Osteocyte (in vitro differentiated cells): ENCODE data around the gene MAP6. TPM values are rescaled to one million over a fixed set of nuclear protein-coding genes. Genes with fewer than 3 reads are reported as not detected.

Experiments
- DNase-seq: peaks from one replicate; pipeline ENCODE4 v3.0.0; 2021; ENCODE audit warnings: mixed read lengths; ENCODE audit not compliant: unreplicated experiment; ENCODE audit errors: extremely low spot score
- H3K27ac Mint-ChIP-seq: one replicate; pipeline ENCODE4 v1.8.0; 2021; ENCODE audit warnings: mild to moderate bottlenecking, mixed read lengths; ENCODE audit not compliant: unreplicated experiment
- H3K27me3 Mint-ChIP-seq: one replicate; pipeline ENCODE4 v1.8.0; 2021; ENCODE audit warnings: mixed read lengths; ENCODE audit not compliant: unreplicated experiment
- H3K36me3 Mint-ChIP-seq: one replicate; pipeline ENCODE4 v1.8.0; 2021; ENCODE audit warnings: mixed read lengths; ENCODE audit not compliant: unreplicated experiment
- H3K4me1 Mint-ChIP-seq: one replicate; pipeline ENCODE4 v1.8.0; 2021; ENCODE audit warnings: mixed read lengths; ENCODE audit not compliant: unreplicated experiment
- H3K4me3 Mint-ChIP-seq: one replicate; pipeline ENCODE4 v1.8.0; 2021; ENCODE audit warnings: mild to moderate bottlenecking, moderate library complexity, mixed read lengths; ENCODE audit not compliant: unreplicated experiment
- H3K9me3 Mint-ChIP-seq: one replicate; pipeline ENCODE4 v1.8.0; 2021; ENCODE audit warnings: mixed read lengths; ENCODE audit not compliant: unreplicated experiment
- total RNA-seq: library from RNA; stranded (reverse); gene quantifications from 2 replicates; pipeline ENCODE4 v1.2.1, GENCODE V29; 2021
- TF ChIP-seq, protein P1 (sequence below): fragments of 200-600 bp; sonication (generic); IDR thresholded peaks from 2 replicates; pipeline ENCODE4 v1.5.0; 2021; ENCODE audit warnings: antibody characterized with exemption, mild to moderate bottlenecking, moderate library complexity

MAP6 gene
- total RNA-seq, 1 donor from 2014 or later = 2.3 TPM

DNA sequence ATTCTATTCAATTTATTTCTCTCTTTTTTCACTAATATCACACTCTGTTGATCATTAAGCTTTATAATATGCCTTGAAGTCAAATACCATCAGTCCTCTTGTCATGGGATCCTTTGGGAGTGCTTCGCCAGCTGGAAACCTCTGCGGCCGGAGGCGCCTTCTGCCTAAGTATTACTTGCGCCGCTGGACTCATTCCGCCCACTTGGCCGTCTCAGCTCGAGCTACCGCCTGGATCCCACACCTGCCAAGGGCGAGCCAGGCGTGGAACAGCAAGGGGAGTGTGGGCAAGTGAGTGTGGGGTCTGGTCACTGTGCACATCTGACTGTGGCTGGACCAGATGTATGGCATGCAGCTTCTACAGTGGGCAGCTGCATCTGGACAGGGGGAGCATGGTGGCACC lies 9.1 kb upstream of the MAP6 start:
- DNase-seq = no peak
- TF ChIP-seq, protein P1, sequence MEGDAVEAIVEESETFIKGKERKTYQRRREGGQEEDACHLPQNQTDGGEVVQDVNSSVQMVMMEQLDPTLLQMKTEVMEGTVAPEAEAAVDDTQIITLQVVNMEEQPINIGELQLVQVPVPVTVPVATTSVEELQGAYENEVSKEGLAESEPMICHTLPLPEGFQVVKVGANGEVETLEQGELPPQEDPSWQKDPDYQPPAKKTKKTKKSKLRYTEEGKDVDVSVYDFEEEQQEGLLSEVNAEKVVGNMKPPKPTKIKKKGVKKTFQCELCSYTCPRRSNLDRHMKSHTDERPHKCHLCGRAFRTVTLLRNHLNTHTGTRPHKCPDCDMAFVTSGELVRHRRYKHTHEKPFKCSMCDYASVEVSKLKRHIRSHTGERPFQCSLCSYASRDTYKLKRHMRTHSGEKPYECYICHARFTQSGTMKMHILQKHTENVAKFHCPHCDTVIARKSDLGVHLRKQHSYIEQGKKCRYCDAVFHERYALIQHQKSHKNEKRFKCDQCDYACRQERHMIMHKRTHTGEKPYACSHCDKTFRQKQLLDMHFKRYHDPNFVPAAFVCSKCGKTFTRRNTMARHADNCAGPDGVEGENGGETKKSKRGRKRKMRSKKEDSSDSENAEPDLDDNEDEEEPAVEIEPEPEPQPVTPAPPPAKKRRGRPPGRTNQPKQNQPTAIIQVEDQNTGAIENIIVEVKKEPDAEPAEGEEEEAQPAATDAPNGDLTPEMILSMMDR = no peak
- no peaks in the 10 kb centered on the region for H3K4me1 Mint-ChIP-seq
- H3K9me3 Mint-ChIP-seq = peaks cover 4% of the 10 kb centered on the region
- peaks cover 56% of the 10 kb centered on the region for H3K27me3 Mint-ChIP-seq
- no peaks in the 10 kb centered on the region for H3K36me3 Mint-ChIP-seq
- no peak overlapping the region for H3K27ac Mint-ChIP-seq
- no peak overlapping the region for H3K4me3 Mint-ChIP-seq

DNA sequence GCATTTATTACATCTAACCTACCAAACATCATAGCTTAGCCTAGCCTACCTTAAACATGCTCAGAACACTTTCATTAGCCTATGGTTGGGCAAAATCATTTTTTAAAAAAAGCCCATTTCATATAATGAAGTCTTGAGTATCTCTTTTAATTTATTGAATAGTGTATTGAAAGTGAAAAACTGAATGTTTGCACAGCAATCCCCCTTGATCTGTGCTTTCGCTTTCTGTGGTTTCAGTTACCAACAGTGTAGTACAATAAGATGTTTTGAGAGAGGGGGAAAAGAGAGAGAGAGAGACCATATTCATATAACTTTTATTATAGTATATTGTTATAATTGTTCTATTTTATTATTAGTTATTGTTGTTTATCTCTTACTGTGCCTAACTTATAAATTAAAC lies 8.4 kb upstream of the MAP6 start:
- Mint-ChIP-seq H3K27me3 (peaks cover 56% of the 10 kb centered on the region), H3K36me3 (no peaks in the 10 kb centered on the region), H3K4me3 (no peak overlapping the region), H3K27ac (no peak overlapping the region), H3K4me1 (no peaks in the 10 kb centered on the region), H3K9me3 (no peaks in the 10 kb centered on the region)
- TF ChIP-seq, protein P1 = no peak
- no peak for DNase-seq

DNA sequence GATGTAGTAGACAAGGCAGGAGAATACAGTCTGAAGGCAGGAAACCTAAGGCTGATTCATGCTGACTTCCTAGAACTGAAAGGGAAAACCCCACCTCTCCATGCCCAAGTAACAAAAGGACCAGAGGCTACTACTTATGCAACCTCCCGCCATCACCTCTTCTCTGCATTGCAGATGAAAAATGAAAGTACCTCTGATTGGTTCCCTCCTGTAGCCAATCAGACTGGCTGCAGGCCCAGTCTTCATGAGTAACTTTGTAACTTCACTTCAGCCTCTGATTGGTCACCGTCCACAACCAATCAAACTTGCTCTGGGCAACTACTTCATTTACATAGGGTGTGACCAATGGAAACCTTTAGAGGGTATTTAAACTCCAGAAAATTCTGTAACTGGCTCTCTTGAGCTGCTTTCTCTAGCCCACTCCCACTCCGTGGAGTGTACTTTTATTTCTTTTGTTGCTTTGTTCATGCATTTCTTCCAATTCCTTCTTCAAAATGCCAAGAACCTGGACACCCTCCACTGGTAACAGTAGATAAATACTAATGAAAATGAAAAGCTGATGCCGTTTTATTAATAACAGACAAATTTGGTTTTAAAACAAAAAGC lies 5.2 kb upstream of the MAP6 start:
- TF ChIP-seq, protein P1 = no peak
- Mint-ChIP-seq H3K4me1 (no peaks in the 10 kb centered on the region), H3K27me3 (peaks cover 77% of the 10 kb centered on the region), H3K27ac (no peak overlapping the region), H3K36me3 (no peaks in the 10 kb centered on the region), H3K4me3 (no peak overlapping the region), H3K9me3 (no peaks in the 10 kb centered on the region)
- DNase-seq = no peak

DNA sequence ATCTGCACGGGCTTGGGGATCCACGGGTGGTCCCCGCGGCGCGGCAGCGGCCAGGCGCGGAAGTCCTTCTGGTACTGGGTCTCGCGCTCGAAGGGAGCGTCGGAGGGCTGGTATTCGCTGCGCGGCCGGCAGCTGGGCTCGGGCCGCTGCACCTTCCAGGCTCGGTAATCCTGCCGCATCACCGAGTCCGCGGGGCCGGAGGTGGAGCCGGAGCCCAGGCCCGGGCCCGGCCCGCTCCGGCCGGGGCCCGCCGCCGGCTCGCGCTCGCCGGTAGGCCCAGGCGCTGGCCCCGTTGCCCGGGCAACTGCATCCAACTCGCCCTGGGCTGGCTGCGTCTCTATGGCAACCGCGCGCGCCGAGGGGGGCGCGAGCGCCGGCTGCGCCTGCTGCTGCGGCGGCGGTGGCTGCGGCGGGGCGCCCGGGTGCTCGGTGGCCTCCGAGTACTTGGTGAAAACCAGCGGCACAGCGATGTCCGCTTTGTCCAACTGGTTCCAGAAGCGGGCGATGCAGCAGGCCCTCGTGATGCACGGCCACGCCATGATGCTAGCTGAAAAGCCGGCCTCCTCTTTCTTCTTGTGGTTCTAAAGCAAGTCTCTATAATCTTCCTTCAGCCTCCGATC lies 897 bp downstream of the MAP6 start:
- TF ChIP-seq, protein P1 = no peak
- DNase-seq = peak; percentile 84

DNA sequence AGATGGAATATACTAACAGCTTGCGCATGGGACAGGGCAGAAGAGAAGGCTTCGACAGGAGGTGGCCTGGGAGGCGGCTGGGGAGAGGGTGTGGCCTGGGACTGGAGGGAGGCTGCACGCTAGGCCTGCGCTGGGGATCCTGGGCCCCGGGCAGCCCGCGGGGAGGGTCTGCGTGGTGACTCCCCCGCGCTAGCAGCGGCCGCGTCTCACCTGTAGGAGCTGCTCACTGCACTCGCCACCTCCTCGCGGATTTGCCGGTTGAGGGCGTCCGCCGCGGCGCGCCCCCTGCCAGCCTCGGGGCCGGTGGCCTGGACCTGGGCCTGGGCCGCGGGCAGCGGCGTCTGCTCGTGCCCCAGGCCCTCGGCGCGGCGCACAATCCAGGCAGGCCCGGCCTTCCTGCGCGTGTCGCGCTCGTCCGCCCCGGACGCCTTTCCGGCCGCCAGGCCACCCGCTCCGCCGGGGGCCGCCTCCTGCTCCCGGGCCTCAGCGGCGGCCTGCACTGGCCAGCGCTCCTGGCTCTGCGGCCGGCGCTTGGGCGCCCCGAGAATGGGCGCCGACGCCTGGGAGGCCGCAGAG lies 1.5 kb downstream of the MAP6 start:
- Mint-ChIP-seq H3K9me3 (no peaks in the 10 kb centered on the region), H3K4me1 (peaks cover 9% of the 10 kb centered on the region), H3K27me3 (peaks cover 78% of the 10 kb centered on the region), H3K4me3 (peak overlapping the region; percentile 62), H3K36me3 (peaks cover 2% of the 10 kb centered on the region), H3K27ac (no peak overlapping the region)
- peak; percentile 83 for DNase-seq
- TF ChIP-seq, protein P1 = no peak

More for the DNA sequence above, 897 bp downstream of the MAP6 start:
- Mint-ChIP-seq H3K4me3 (peak overlapping the region; percentile 80), H3K27ac (no peak overlapping the region), H3K4me1 (peaks cover 9% of the 10 kb centered on the region), H3K36me3 (peaks cover 2% of the 10 kb centered on the region), H3K9me3 (no peaks in the 10 kb centered on the region), H3K27me3 (peaks cover 81% of the 10 kb centered on the region)
